ENCODE measurements around the gene ASPM. TPM values are rescaled to one million over a fixed set of nuclear protein-coding genes. Genes with fewer than 3 reads are reported as not detected.

ASPM gene
- total RNA-seq, 1 experiment from 2014 or later = 57.6 TPM

DNA sequence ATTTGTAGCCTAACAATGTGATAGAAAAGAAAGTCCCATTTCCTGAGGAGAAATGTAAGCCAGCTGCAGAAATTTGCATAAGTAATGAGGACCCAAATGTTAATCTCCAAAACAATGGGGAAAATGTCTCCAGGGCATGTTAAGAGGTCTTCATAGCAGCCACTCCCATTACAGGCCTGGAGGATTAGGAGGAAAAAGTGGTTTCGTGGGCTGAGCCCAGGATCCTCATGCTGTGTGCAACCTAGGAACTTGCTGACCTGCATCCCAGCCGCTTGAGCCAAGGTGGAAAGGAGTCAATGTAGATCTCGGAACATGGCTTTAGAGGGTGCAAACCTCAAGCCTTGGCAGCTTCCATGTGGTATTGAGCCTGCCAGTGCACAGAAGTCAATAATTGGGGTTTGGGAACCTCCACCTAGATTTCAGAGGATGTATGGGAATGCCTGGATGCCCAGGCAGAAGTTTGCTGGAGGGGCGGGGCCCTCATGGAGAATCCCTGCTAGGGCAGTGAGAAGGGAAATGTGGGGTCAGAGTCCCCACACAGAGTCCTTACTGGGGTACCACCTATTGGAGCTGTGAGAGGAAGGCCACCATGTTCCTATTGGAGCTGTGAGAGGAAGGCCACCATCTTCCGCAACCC lies 65.2 kb downstream of the ASPM start:
- intact Hi-C loops (cut with micrococcal nuclease; ENCODE audit: unreplicated experiment) = no loop called here
- no peak overlapping the region for H2AFZ ChIP-seq
- no peaks in the 10 kb centered on the region; the same call in 1 of the 2 replicates for H3K9me2 ChIP-seq (ENCODE audit: insufficient read depth)
- H4K20me1 ChIP-seq (ENCODE audit: insufficient read depth) = no peaks in the 10 kb centered on the region
- ChIA-PET POLR2A (ENCODE audit: unreplicated experiment) (no interaction called here), CTCF (no interaction called here)
- no peak overlapping the region for H3K4me3 ChIP-seq
- no peak overlapping the region for H3K4me2 ChIP-seq
- peaks cover 25% of the 10 kb centered on the region; the same call in 1 of the 2 replicates for H3K36me3 ChIP-seq (ENCODE audit: low read depth)
- no peaks in the 10 kb centered on the region for H3K27me3 ChIP-seq (ENCODE audit: insufficient read depth, low read depth)
- no peaks in the 10 kb centered on the region for H3F3A ChIP-seq (ENCODE audit: insufficient read depth, low read depth)
- TF ChIP-seq, protein P1, sequence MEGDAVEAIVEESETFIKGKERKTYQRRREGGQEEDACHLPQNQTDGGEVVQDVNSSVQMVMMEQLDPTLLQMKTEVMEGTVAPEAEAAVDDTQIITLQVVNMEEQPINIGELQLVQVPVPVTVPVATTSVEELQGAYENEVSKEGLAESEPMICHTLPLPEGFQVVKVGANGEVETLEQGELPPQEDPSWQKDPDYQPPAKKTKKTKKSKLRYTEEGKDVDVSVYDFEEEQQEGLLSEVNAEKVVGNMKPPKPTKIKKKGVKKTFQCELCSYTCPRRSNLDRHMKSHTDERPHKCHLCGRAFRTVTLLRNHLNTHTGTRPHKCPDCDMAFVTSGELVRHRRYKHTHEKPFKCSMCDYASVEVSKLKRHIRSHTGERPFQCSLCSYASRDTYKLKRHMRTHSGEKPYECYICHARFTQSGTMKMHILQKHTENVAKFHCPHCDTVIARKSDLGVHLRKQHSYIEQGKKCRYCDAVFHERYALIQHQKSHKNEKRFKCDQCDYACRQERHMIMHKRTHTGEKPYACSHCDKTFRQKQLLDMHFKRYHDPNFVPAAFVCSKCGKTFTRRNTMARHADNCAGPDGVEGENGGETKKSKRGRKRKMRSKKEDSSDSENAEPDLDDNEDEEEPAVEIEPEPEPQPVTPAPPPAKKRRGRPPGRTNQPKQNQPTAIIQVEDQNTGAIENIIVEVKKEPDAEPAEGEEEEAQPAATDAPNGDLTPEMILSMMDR (conservative IDR thresholded peaks at IDR 0.05) = no peak
- no peak for TF ChIP-seq EZH2 (IDR thresholded peaks at IDR 0.05; ENCODE audit: low read depth)
- no peak overlapping the region for H3K27ac ChIP-seq
- H3K79me2 ChIP-seq (ENCODE audit: low read depth) = no peaks in the 10 kb centered on the region
- H3K9me3 ChIP-seq (ENCODE audit: insufficient read depth, low read depth) = peaks cover 7% of the 10 kb centered on the region; the same call in 1 of the 2 replicates
- no TSS peak for BruUV-seq (replicated peaks)
- no peak for DNase-seq
- no peaks in the 10 kb centered on the region for H3K4me1 ChIP-seq (replicated peaks; ENCODE audit: insufficient read depth)

DNA sequence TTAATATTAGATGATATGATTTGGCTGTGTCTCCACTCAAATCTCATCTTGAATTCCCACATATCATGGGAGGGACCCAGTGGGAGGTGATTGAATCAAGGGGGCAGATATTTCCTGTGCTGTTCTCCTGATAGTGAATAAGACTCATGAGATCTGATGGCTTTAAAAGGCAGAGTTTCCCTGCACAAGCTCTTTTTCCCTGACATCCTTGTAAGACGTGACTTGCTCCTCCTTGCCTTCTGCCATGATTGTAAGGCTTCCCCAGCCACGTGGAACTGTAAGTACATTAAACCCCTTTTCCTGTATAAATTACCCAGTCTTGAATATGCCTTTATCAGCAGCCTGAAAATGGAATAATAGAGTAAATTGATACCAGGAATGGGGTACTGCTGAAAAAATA lies 66.1 kb downstream of the ASPM start:
- Histone ChIP-seq H3K27ac (no peak overlapping the region), H3F3A (ENCODE audit: insufficient read depth, low read depth) (no peaks in the 10 kb centered on the region), H3K9me3 (ENCODE audit: insufficient read depth, low read depth) (peaks cover 7% of the 10 kb centered on the region; the same call in 1 of the 2 replicates), H2AFZ (no peak overlapping the region), H3K4me2 (no peak overlapping the region), H3K4me3 (no peak overlapping the region), H3K79me2 (ENCODE audit: low read depth) (no peaks in the 10 kb centered on the region), H4K20me1 (ENCODE audit: insufficient read depth) (no peaks in the 10 kb centered on the region), H3K9me2 (ENCODE audit: insufficient read depth) (no peaks in the 10 kb centered on the region; the same call in 1 of the 2 replicates), H3K4me1 (replicated peaks; ENCODE audit: insufficient read depth) (no peaks in the 10 kb centered on the region), H3K36me3 (ENCODE audit: low read depth) (peaks cover 16% of the 10 kb centered on the region; the same call in 1 of the 2 replicates), H3K27me3 (ENCODE audit: insufficient read depth, low read depth) (no peaks in the 10 kb centered on the region)
- DNase-seq = no peak
- CTCF ChIA-PET = no interaction called here
- intact Hi-C loops (cut with micrococcal nuclease; ENCODE audit: unreplicated experiment) = no loop called here
- TF ChIP-seq, protein P1 (conservative IDR thresholded peaks at IDR 0.05) = no peak
- TF ChIP-seq EZH2 (IDR thresholded peaks at IDR 0.05; ENCODE audit: low read depth) = no peak
- POLR2A ChIA-PET (ENCODE audit: unreplicated experiment) = no interaction called here
- BruUV-seq (replicated peaks) = no TSS peak

DNA sequence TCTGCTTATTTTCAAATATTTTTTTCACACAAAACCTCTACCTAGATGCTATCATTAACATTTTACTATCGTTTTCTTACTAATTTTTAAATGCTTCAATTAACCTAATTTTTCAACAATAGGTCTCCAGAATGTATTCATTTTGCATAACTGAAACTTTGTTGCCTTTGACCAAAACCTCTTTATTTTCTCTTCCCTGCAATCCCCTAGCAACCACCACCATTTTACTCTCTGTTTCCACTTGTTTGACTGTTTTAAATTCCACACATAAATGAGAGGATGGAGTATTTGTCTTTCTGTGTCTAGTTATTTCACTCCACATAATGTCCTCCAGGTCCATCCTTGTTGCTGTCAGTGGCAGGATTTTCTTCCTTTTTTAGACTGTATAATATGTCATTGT lies 69.9 kb downstream of the ASPM start:
- Histone ChIP-seq H2AFZ (no peak overlapping the region), H3K27ac (no peak overlapping the region), H3F3A (ENCODE audit: insufficient read depth, low read depth) (no peaks in the 10 kb centered on the region), H4K20me1 (ENCODE audit: insufficient read depth) (no peaks in the 10 kb centered on the region), H3K27me3 (ENCODE audit: insufficient read depth, low read depth) (no peaks in the 10 kb centered on the region), H3K9me3 (ENCODE audit: insufficient read depth, low read depth) (peaks cover 7% of the 10 kb centered on the region; the same call in 1 of the 2 replicates), H3K79me2 (ENCODE audit: low read depth) (no peaks in the 10 kb centered on the region), H3K36me3 (ENCODE audit: low read depth) (no peaks in the 10 kb centered on the region), H3K9me2 (ENCODE audit: insufficient read depth) (no peaks in the 10 kb centered on the region; the same call in 1 of the 2 replicates), H3K4me1 (replicated peaks; ENCODE audit: insufficient read depth) (no peaks in the 10 kb centered on the region), H3K4me3 (no peak overlapping the region), H3K4me2 (no peak overlapping the region)
- POLR2A ChIA-PET (ENCODE audit: unreplicated experiment) = no interaction called here
- TF ChIP-seq EZH2 (IDR thresholded peaks at IDR 0.05; ENCODE audit: low read depth) = no peak
- TF ChIP-seq, protein P1 (conservative IDR thresholded peaks at IDR 0.05) = no peak
- intact Hi-C loops (cut with micrococcal nuclease; ENCODE audit: unreplicated experiment) = no loop called here
- DNase-seq = no peak
- CTCF ChIA-PET = no interaction called here
- BruUV-seq (replicated peaks) = no TSS peak
